Large intestine (tissue), 3 donors: ENCODE measurements around the gene USP6NL. TPM values are rescaled to one million over a fixed set of nuclear protein-coding genes. Genes with fewer than 3 reads are reported as not detected.

Experiments used
- DNase-seq, 2 donors: peaks; one replicate each; pipeline versions ENCODE4 v3.0.0 to v3.0.0-alpha.2; 2013
- H3K27ac ChIP-seq: one replicate; pipeline ENCODE4 v1.5.1; 2013; ENCODE audit warnings: low read length
- H3K27me3 ChIP-seq: 2 replicates; pipeline ENCODE4 v1.6.1; 2013; ENCODE audit warnings: low read length; ENCODE audit not compliant: control insufficient read depth, insufficient read depth
- H3K36me3 ChIP-seq: 2 replicates; pipeline ENCODE4 v1.6.1; 2013; ENCODE audit warnings: low read length; ENCODE audit not compliant: control insufficient read depth, insufficient read depth
- H3K4me1 ChIP-seq: one replicate; pipeline ENCODE4 v1.6.1; 2013; ENCODE audit warnings: low read length; ENCODE audit not compliant: control insufficient read depth, insufficient read depth
- H3K4me3 ChIP-seq: one replicate; pipeline ENCODE4 v1.5.1; 2013; ENCODE audit warnings: low read length
- H3K9me3 ChIP-seq: one replicate; pipeline ENCODE4 v1.6.1; 2013; ENCODE audit warnings: mild to moderate bottlenecking, low read depth, low read length, moderate library complexity; ENCODE audit not compliant: control insufficient read depth
- WGBS: methylation state at CpG from one replicate; pipeline ENCODE4 v1.1.5; 2013; ENCODE audit warnings: low lambda C conversion rate; ENCODE audit not compliant: insufficient coverage; 5-methylcytosine and 5-hydroxymethylcytosine counted together
- polyA plus RNA-seq: library from polyadenylated mRNA; unstranded; fragments of 120-200 nt; gene quantifications from one replicate; pipeline ENCODE4 v1.2.1, GENCODE V29; 2013

USP6NL gene
- polyA plus RNA-seq, 1 donor, result 20.4 TPM

DNA sequence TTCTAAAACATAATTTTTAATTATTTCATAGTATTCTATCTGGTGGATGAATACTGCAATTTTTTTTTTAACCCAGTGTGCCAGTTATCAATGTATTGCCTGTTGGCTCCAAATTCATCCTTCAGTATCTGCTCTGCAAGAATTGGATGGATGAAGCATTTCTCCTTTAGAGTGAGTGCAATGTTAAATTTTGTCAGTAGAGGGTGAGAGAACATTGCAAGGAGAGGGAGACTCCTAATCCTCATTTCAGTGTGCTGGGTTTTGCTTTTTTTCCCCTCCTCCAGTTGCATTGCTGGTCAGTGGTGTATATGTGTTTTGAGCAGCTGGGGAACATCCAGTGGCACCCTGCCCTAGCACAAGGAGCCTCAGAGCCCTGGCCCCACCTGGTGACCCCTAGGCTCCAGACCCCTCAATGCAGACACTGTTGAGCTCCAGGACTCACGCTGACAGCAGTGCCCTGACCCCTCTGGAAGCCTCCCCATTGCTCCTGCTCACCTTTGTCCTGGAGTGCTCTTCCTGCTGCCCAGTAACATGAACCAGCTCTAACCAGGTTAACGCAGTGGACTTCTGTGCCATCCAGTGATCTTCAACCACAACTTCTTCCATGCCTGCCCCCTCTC is 199.4 kb downstream of the USP6NL start:
- Histone ChIP-seq H3K36me3 (no peaks in the 10 kb centered on the region), H3K4me1 (no peaks in the 10 kb centered on the region), H3K4me3 (no peak overlapping the region), H3K27ac (no peak overlapping the region), H3K27me3 (no peaks in the 10 kb centered on the region), H3K9me3 (peaks cover 9% of the 10 kb centered on the region)
- WGBS, result no CpG with 5 or more reads among the region's 2 CpGs
- no peak for DNase-seq

DNA sequence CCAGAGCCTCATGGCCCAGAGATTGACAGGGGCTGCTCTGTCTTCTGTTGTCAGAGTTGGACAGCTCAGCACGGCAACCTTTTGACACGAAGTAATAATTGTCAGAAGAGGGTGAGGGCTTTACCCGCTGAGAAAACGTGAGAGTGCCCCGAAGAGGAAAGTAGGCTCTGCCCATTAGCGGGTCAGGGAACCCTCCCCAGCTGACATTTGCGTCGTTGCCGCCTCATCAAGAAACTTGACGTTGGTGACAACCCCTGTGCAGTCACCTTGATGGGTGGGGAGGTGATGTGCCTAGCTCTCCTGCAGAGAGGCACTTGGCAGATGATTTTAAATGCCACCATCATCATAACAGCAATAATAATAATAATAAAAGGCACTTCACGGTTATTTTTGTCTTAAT is 202.1 kb downstream of the USP6NL start:
- DNase-seq, result no peak
- Histone ChIP-seq H3K27ac (no peak overlapping the region), H3K36me3 (no peaks in the 10 kb centered on the region), H3K27me3 (no peaks in the 10 kb centered on the region), H3K4me1 (no peaks in the 10 kb centered on the region), H3K4me3 (no peak overlapping the region), H3K9me3 (peaks cover 9% of the 10 kb centered on the region)
- WGBS, result 71% methylated on average over 1 of the region's 11 CpGs

DNA sequence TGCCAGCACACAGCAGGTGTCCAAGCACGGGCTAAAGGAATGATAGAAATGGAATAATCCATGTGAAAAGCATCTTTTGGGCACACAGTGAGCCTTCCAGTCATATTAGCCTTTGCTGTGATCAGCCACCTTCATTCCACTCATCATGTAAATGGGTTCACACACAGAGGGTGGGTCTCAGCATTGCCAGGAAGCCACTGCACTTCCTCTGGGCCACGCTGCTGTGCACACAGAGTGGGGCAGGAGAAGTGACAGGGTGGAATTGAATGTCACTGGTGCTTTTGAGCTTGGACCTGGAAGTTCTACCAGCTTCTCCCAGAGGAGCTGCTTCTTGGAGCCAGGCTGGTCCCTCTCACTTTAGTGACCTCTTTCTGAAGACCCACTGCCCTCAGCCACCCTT is 203.5 kb downstream of the USP6NL start:
- H3K27ac ChIP-seq, result no peak overlapping the region
- H3K27me3 ChIP-seq, result no peaks in the 10 kb centered on the region
- DNase-seq, result no peak
- no peak overlapping the region for H3K4me3 ChIP-seq
- no peaks in the 10 kb centered on the region for H3K4me1 ChIP-seq
- no CpG with 5 or more reads among the region's 2 CpGs for WGBS
- H3K9me3 ChIP-seq, result peaks cover 4% of the 10 kb centered on the region
- no peaks in the 10 kb centered on the region for H3K36me3 ChIP-seq

DNA sequence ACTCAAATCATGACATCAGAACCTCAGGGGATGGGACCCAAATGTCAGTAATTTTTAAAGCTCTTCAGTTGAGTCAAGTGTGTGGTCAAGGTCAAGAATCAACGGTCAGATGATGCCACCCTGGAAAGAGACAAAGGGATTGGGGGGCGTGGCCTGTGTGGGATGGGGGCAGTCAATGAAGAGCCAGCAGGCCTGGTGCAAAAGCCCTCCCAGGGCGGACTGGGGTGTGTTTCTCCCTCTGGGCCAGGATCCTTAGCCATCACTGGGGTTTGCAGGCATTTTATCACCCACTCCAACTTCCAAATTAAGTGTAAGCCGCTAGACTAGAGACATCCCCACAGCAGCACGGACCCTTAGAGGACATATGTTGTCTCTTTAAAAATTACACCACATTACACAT is 204.7 kb downstream of the USP6NL start:
- H3K4me3 ChIP-seq, result no peak overlapping the region
- H3K27me3 ChIP-seq, result no peaks in the 10 kb centered on the region
- no CpG with 5 or more reads among the region's 5 CpGs for WGBS

DNA sequence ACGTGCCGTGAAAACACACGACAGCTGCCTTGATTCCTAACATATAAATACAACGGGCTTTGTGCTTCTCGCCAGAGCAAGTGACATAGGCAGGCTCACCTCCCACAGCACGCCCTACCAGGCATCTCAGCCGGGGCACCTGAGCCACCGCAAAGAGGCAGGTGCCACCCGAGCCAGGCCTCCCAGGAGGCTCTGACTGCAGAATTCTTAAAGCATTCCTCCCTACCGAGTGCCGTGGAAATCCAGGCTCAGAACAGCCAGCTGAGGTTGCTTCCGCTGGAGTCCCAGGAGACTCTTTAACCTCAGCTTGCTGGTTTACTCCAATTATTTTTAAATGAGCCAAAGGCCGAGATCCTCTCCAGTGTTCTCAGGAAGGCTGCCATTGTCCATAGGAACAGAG is 206.5 kb downstream of the USP6NL start:
- no peak overlapping the region for H3K27ac ChIP-seq
- no peaks in the 10 kb centered on the region for H3K36me3 ChIP-seq
- H3K27me3 ChIP-seq, result no peaks in the 10 kb centered on the region
- H3K4me1 ChIP-seq, result no peaks in the 10 kb centered on the region
- no CpG with 5 or more reads among the region's 13 CpGs for WGBS
- no peaks in the 10 kb centered on the region for H3K9me3 ChIP-seq
- DNase-seq, result no peak
- no peak overlapping the region for H3K4me3 ChIP-seq

More for the DNA sequence above, 204.7 kb downstream of the USP6NL start:
- H3K36me3 ChIP-seq, result no peaks in the 10 kb centered on the region
- H3K27ac ChIP-seq, result no peak overlapping the region
- no peaks in the 10 kb centered on the region for H3K4me1 ChIP-seq
- no peak for DNase-seq
- no peaks in the 10 kb centered on the region for H3K9me3 ChIP-seq

Other genes starting within 250 kb of the USP6NL start
- 9.6 TPM for gene ECHDC3, start 130.7 kb upstream of the USP6NL start, polyA plus RNA-seq
- gene PROSER2, start 211.7 kb upstream of the USP6NL start, polyA plus RNA-seq, result 6.7 TPM